Caki2 (cell line): ENCODE results near the gene GGACT. TPM values are rescaled to one million over a fixed set of nuclear protein-coding genes. Genes with fewer than 3 reads are reported as not detected.

Experiments used
- DNase-seq: peaks from one replicate; pipeline ENCODE4 v3.0.0-alpha.2; 2015; ENCODE audit warnings: low read depth
- in situ Hi-C: cut with HindIII; loops from 2 replicates; pipeline ENCODE4 v1.10.0; 2016; ENCODE audit warnings: low sequenced_read_pairs, low pct_unique_long_range_greater_than_20kb, mixed read lengths
- total RNA-seq: library from RNA; depleted of rRNA; stranded (reverse); fragments of >200 nt; shearing (Covaris generic); gene quantifications from 2 replicates; pipeline ENCODE4 v1.2.3, GENCODE V29; 2014; ENCODE audit warnings: low replicate concordance

Gene GGACT
- total RNA-seq, 1 experiment from 2014 or later: 4.7 TPM

- DNase-seq: no peak
- in situ Hi-C loops: loop anchor here (25.0 kb wide), 1 partner anchor 272 kb away; no protein-coding TSS in a partner anchor
Measured at GRCh38 chr13:100508996-100509395, 79.6 kb downstream of the GGACT start.

- in situ Hi-C loops: loop anchor here (25.0 kb wide), 1 partner anchor 271 kb away; no protein-coding TSS in a partner anchor
- DNase-seq: no peak
Measured at GRCh38 chr13:100508455-100508854, 80.1 kb downstream of the GGACT start.

DNA sequence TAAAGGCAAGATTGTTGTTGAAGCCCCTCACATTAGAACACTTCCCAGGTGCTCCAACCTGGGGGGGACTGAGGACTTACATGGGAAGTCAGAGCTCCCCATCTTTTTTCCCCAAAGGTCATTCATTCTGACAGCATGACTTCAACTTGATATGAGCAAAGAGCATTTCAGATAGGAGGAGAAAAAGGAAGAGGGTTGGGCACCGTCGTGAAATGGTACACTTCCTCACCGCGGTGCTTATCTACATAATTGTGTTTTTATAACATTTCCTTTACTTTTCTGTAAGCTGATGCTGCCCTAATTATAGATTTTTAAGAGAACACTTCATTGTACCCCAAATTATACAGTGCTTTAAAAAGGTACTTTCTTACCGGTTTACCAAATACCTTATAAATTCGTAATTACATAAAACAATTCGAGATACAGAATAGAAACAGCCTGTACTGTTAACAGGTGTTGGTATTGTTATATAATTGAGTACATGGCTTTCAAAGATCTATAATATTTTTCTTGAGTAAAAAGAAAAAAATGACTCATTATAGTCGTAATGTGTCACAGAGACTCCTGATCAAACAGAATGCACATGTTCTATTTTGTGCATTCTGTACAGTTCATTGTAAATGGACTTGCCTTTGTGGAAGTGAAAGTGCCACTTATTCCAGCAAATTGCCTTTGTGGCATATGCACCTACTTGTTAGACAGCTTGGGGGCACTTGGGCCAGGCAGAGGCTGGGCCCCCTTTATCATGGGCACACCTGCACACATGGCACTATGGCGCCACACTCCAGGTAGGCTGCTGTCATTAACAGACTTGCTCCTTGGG is 81.8 kb downstream of the GGACT start:
- no peak for DNase-seq
- in situ Hi-C loops: loop anchor here (25.0 kb wide), 1 partner anchor 270 kb away; no protein-coding TSS in a partner anchor

- DNase-seq: no peak
- in situ Hi-C loops: loop anchor here (25.0 kb wide), 1 partner anchor 269 kb away; no protein-coding TSS in a partner anchor
Measured at GRCh38 chr13:100506154-100506553, 82.4 kb downstream of the GGACT start.

GRCh38 chr13:100503622-100504021 is 85.0 kb downstream of the GGACT start:
- in situ Hi-C loops: loop anchor here (25.0 kb wide), 1 partner anchor 266 kb away; no protein-coding TSS in a partner anchor
- DNase-seq: no peak

GRCh38 chr13:100502446-100502845 is 86.1 kb downstream of the GGACT start:
- in situ Hi-C loops: loop anchor here (25.0 kb wide), 1 partner anchor 265 kb away; no protein-coding TSS in a partner anchor
- no peak for DNase-seq

DNA sequence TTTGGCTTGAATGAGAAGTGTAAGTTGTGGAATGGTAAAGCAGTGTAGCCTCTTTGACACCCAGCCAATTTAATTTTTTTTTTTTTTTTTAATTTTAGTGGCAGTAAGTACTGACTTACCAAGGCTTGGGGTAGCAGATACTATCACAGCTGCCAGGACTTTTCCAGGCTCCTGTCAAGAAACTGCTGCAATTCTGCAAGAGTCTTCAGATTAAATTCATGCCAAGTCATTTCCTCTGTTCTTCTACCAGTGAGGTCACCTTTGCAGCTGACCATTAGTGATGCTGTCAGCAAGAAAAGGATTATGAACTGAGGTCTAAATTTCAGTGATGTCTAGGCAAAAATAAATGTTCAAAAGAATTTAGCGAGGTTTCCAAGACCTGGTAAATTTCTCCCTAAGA is 91.2 kb downstream of the GGACT start:
- in situ Hi-C loops: no loop called here

DNA sequence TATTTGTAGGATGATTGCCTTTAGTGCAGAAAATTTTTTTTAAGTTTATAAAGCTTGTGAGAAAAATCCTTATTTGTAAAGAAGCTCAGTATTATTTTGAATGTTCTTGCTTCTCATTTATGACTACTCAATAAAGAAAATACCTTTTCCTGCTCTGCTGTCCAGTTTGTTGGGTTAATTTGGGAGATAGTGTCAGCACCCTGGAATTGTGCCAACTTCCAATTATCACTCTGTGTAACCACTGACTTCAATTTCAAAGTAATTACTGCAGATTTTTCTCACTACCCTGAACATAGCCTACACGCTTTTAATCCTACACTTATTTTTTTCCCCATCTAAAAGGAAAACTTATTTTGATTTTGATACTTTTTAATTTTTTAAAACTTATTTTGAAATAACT is 93.1 kb downstream of the GGACT start:
- in situ Hi-C loops: no loop called here
- no peak for DNase-seq

More for the DNA sequence above, 91.2 kb downstream of the GGACT start:
- DNase-seq: no peak

DNA sequence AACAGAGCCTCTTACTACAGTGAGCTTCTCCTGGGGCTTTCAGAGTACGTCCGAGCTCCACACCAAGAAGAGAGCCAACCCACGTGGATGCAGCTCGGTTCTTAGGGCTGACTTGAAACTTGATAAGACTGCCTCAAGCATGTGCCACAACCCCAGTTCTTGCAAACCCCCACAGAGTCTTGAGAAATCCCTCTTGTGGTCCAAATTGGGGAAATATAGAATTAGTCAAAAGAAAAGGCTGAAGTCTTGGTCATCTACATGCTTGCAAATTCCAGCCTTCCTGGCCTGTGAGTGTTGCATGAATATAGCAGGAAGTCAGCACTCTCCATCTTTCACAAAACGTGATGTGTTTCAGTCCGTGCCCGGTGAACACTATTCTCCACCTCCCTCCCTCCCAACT is 95.2 kb downstream of the GGACT start:
- in situ Hi-C loops: no loop called here
- DNase-seq: no peak

GRCh38 chr13:100491164-100491842 is 97.3 kb downstream of the GGACT start:
- DNase-seq: no peak
- in situ Hi-C loops: no loop called here

DNA sequence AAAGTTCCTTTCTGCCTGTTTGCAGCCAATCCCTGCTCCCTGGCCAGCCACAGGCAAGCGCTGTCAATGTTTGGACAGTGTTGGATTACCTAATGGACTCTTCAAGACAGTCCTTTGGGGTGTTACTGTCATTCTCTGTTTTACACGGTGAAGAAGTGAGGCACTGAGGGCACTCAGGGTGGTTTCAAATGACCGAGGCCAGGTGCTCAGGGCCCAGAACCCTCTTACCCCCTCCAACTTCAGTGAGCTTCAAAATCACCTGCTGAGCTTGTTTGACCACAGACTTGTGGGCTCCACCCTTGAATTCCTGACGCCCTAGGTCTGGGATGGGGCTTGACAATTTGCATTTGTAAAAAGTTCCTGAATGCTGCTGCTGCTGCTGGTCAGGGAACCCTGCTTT is 97.9 kb downstream of the GGACT start:
- DNase-seq: no peak
- in situ Hi-C loops: no loop called here

GRCh38 chr13:100485265-100485664 is 103.3 kb downstream of the GGACT start:
- in situ Hi-C loops: no loop called here
- DNase-seq: no peak

GRCh38 chr13:100484702-100485101 is 103.9 kb downstream of the GGACT start:
- no peak for DNase-seq
- in situ Hi-C loops: no loop called here

DNA sequence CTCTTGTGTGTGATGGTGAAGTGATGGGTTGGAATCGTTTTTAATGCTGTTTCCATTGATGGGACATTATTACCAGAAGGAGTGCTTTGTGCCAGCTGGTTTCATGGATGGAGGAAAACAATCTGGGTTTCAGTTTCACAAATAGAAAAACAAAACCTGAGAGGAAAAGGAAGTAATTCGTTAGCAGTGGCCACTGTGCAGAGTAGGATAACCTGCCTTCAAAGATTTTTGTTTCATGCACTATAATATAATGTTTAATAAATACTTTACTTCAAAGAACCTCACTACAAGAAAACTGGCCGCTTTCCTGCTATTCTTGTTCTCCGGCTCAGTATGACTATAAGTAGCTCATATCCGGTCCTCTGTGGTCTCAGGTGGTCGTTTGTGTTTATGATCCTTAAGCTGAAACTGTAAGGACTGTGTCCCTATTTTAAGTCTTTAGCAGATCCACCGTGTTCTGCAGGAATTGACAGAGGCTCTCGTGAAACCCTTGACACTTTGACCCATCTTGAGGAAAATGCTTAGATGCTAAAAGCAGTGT is 104.7 kb downstream of the GGACT start:
- DNase-seq: no peak
- in situ Hi-C loops: no loop called here

DNA sequence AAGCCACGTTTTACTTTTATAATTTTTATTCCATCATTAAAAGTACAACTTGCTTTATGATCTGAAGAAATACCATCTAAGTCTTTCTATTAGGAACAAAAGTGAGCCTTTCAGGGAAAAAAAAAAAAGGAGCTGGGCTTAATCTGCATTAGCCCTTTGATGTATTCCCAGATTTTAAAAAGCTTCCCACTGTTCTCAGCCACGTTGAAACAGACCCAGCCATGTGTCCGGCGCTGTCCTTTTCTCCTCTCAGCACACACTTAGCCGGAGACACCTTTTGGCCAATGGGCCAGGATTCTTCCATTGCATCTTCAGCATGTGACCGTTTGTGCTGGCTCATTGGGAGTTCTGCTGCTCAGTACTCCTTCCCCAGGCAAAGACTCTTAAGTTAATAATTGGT is 105.5 kb downstream of the GGACT start:
- DNase-seq: no peak
- in situ Hi-C loops: no loop called here

DNA sequence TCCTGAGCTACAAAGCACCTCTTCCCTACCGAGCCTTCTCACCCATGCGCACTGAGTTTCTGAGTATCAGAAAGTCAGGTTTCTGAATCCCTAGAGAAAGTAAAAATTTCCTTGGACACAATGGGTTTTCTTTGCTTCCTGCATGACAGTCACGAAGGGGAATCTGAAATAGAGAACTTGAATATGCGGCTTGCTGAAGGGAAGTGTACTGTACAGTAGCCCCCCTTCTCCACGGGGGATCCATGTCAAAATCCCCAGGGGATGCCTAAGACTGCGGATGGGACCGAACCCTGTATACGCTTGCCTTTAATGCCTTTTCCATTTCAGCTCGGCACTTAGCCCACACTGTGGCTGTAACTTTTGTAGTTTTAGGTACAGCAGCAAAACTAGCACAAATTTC is 107.9 kb downstream of the GGACT start:
- in situ Hi-C loops: no loop called here

More for the DNA sequence above, 107.9 kb downstream of the GGACT start:
- no peak for DNase-seq
